Jurkat, Clone E6-1 (cell line): ENCODE results near the gene GSTA4.
"Not testable (repeated sequence)": the region's sequence is repeated elsewhere in the genome, so short reads cannot be mapped to it uniquely, and the experiment has no call there.

Experiments used
- DNase-seq: peaks from one replicate; pipeline ENCODE4 v3.0.0-alpha.2; 2011; ENCODE audit warnings: low read depth, low spot score
- H3K4me3 ChIP-seq: 2 replicates; pipeline ENCODE4 v1.5.1; 2011; ENCODE audit warnings: mild to moderate bottlenecking, low read length, control low read depth, moderate library complexity

The GSTA4 gene

DNA sequence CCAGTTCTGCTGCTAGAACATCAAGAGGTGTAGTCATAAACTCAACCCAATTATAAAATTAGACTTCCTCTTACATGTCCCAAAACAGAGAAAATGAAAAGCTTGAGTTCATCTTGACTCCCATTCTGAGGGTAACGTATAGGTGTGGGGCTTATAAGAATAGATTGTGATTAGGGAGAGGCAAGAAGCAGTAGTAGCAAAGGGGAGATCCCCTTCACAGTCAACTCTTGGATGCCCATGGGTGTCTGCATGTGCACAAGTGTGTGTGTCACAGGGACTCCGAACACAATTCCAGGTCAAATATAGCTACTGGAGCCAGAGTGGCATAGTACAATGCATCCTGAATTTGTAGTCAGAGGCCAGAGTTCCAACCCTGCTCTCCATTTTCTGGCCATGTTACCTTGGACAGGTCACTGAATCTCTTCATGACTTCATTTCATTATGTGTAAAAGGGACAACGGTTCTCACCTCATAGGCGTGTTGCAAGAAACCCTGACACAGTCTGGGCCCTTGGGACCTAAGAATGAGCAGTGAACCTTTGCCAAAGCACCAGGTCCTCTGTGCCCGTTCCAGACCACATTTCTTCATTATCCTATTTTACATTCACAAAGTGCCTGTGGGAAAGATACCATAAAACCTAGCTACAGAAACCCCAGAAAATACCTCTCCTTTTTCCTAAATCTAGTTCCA is 11.8 kb downstream of the GSTA4 start:
- no peak overlapping the region for H3K4me3 ChIP-seq
- DNase-seq, result no peak

DNA sequence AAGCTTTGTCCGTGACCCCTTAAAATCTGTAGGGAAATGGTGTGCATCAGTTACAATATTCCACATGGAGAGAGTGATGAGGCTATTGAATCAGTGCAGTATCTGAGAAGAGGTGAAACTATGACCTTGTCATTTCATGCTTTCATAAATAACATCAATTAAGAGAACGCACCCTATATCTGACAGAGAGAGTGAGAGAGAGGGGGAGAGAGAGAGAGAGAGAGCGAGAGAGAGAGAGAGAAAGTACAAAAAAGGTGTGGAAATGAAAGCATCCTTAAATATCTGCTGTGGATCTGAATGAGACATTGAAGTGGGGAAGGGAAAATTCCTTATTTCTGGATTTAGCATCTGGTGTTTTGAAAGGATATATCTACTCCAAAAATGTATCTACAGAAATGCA is 12.4 kb downstream of the GSTA4 start:
- no peak for DNase-seq

GRCh38 chr6:52981222-52981900 is 13.7 kb downstream of the GSTA4 start:
- H3K4me3 ChIP-seq, result no peak overlapping the region
- no peak for DNase-seq

More for the DNA sequence above, 12.4 kb downstream of the GSTA4 start:
- no peak overlapping the region for H3K4me3 ChIP-seq

GRCh38 chr6:52976591-52977035 is 18.5 kb downstream of the GSTA4 start:
- DNase-seq, result no peak
- no peak overlapping the region for H3K4me3 ChIP-seq

DNA sequence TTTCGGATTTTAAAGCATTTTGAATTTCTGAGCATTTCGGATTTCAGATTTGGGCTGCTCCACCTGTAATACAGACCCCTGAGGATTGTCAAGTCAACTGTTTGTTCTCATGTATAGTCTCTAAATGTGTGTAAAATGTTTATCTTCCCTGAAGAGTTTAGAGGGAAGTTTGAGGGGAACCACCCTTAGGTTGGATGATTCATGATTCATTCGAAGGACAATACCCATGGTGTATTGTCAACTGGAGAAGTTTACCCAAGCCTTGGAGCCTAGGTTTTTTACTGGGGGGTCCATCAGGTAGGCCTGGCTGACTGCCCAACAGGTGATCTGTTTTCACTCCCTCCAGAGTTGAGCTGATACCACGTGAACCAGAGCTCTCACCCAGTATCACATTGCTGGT is 18.9 kb downstream of the GSTA4 start:
- no peak overlapping the region for H3K4me3 ChIP-seq
- DNase-seq, result no peak

DNA sequence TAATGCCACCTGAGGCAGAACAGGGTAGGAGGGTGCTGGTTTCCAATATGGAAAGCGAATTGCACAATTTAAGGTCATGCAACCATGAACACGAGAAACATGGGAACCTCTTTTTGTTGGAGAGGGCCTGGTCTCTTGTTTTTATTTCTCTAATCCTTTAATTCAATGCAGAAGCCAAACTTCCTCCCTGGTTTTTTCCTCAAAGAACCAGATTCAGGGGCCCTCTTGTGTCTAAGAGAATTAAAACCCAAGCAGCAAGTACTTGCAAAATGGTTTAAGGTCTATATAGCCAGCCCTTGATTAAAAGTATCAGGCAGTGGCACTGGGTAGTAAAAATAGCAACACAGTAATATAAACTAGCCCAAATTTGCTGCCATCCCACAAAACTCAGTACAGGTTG is 19.5 kb downstream of the GSTA4 start:
- no peak for DNase-seq

DNA sequence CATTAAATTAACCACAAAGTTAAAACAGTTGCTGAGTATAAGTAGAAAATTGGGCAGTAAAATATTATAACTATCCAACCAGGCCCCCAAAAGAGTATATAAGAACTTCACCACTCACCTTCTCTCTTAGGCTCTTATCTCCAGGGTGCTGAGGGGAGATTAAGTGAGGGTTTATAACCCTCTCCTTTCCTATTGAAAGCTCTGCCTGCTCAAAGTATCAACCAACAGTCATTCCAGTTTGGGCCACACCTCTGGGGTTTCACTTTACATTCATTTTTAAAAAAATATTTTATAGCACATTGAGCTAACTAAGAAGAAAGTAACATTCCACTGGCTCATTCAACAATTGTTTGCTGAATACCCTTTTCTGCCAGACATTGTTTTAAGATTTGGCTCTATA is 22.1 kb downstream of the GSTA4 start:
- H3K4me3 ChIP-seq, result no peak overlapping the region
- DNase-seq, result no peak

More for the DNA sequence above, 19.5 kb downstream of the GSTA4 start:
- no peak overlapping the region for H3K4me3 ChIP-seq

- no peak overlapping the region for H3K4me3 ChIP-seq
- no peak for DNase-seq
These were observed 25.7 kb downstream of the GSTA4 start for GRCh38 chr6:52969359-52969758.

DNA sequence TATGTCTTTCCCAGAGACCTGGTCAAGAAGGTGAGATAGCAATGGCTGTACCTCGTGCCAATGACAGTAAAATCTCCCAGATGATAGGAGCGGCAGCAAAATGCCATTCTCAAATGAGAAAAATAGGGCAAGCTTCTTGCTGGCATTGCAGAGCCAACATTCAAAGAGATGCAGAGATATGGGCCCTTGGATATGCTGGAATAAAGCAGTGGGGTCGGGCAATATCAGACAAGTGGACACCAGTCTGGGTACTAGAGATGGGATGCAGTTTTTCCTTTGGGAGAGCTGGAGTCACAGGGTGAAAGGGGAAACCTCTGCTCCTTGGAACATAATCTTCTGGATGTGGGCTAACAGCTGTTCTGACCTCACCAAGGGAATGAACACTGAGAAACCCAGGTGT is 29.0 kb downstream of the GSTA4 start:
- no peak overlapping the region for H3K4me3 ChIP-seq
- DNase-seq, result no peak

- DNase-seq, result no peak
These were observed 29.7 kb downstream of the GSTA4 start for GRCh38 chr6:52965380-52965779.

DNA sequence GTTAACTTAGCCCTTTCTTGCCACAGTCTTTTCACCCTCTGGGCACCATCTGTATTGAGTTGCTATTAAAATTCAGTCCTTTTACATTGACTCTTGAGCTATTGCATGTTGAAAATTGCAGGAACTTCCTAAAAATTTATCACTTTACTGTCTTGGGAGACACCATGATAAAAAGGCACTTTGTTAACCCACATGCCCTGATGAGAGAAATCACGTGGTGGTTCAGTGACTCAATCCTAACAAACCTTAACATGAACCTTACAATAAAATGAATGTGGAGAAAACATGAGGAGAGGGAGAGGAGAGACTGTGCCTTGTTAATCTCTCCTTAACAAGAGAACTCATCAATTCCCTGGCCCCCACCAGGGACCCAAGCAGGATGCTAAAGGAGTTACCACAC is 30.8 kb downstream of the GSTA4 start:
- no peak overlapping the region for H3K4me3 ChIP-seq
- no peak for DNase-seq

More at GRCh38 chr6:52965380-52965779, 29.7 kb downstream of the GSTA4 start:
- H3K4me3 ChIP-seq, result no peak overlapping the region

DNA sequence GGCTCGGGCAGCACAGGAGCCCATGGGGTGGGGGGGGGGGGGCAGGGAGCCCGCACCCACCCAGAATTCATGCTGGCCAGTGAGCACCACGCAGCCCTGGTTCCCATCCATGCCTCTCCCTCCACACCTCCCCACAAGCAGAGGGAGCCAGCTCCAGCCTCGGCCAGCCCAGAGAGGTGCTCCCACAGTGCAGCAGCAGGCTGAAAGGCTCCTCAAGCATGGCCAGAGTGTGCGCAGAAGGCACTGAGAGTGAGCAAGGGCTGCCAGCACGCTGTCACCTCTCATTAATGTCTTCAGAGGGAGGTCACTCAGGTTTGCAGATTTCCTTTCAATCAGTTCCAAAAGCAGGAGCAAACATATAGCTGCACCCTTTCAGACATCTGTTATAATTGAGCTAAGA is 32.4 kb downstream of the GSTA4 start:
- no peak for DNase-seq
- no peak overlapping the region for H3K4me3 ChIP-seq

DNA sequence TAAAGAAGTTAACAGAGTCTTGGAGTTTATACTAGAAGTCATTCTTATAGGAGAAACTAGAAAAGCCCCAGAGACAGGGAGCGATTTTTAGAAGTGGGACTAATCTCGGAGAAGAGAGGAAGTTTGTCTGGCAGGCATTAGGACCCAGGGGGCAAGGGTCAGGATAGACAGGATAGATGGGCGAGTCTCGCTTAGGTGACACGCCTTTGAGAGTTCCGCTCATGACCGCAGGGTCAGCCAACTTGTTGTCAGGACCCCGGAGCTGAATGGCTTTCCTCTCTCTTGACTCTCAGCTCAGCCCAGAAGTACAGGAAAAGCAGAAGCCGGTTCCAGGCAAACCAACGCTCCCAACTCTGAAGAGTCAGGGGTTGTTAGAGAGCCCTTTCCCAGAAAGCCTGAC is 34.1 kb downstream of the GSTA4 start:
- not testable (repeated sequence) for H3K4me3 ChIP-seq, DNase-seq

DNA sequence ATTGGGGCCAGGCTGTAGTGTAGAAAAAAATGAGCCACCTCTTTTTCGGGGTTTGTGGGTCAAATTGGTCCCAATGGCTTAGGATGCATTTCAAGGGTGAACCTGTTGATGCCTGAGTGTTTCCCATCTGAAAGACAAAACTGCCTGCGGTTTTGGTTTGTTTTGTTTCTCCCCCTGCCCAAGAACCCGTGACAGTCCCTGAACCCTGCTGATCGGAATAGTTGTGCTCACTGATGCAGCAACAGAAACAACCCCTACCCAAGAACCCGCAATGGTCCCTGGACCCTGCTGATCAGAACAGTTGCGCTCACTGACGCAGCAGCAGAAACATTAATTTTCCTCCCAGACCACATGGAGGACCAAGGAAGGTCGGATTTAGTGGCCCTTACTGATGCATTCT is 34.9 kb downstream of the GSTA4 start:
- H3K4me3 ChIP-seq, result not testable (repeated sequence)

GRCh38 chr6:52958546-52959255 is 36.4 kb downstream of the GSTA4 start:
- H3K4me3 ChIP-seq, result no peak overlapping the region
- no peak for DNase-seq

More for the DNA sequence above, 34.9 kb downstream of the GSTA4 start:
- not testable (repeated sequence) for DNase-seq

DNA sequence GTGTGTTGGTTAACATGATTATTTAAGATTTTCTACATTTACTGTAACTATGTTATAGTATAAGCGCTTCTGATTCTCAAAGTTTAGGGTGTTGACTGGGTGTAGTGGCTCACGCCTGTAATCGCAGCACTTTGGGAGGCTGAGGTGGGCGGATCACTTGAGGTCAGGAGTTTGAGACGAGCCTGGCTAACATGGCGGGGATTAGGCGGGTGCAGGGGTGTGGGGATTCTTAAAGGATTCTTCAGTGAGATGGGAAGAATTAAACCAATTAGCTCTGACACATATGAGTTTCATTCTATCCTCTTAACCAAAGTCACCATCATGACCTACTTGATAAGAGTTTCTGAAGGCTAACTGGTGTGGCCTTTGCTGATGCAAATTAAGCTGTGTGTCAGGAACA is 39.2 kb downstream of the GSTA4 start:
- H3K4me3 ChIP-seq, result no peak overlapping the region
- no peak for DNase-seq

- no peak overlapping the region for H3K4me3 ChIP-seq
- DNase-seq, result no peak
These were observed 40.9 kb downstream of the GSTA4 start for GRCh38 chr6:52953911-52954839.

- DNase-seq, result peak; percentile 90
- H3K4me3 ChIP-seq, result no peak overlapping the region
These were observed 48.8 kb downstream of the GSTA4 start for GRCh38 chr6:52946306-52946705.

GRCh38 chr6:52942821-52943220 is 52.3 kb downstream of the GSTA4 start:
- DNase-seq, H3K4me3 ChIP-seq: not testable (repeated sequence)
